Testis (tissue), 2 donors: Measurements from ENCODE around the gene GH2.
"Not testable (repeated sequence)": the region's sequence is repeated elsewhere in the genome, so short reads cannot be mapped to it uniquely, and the experiment has no call there.

Source experiments
- POLR2A ChIP-seq: fragments of 450-650 bp; IDR thresholded peaks from one replicate; pipeline ENCODE4 v1.6.1; 2017; ENCODE audit warnings: antibody characterized with exemption, mild to moderate bottlenecking, moderate library complexity
- TF ChIP-seq, protein P1 (sequence below), 3 experiments: fragments of 450-650 bp in 2 of 3; fragments of 200-600 bp in 1 of 3; sonication (generic) in 1 of 3; IDR thresholded peaks; one replicate each; pipeline ENCODE4 v1.5.1; 2016 to 2019; ENCODE audit warnings: antibody characterized with exemption in 3 of 3, mild to moderate bottlenecking in 2 of 3, moderate library complexity in 1 of 3

DNA sequence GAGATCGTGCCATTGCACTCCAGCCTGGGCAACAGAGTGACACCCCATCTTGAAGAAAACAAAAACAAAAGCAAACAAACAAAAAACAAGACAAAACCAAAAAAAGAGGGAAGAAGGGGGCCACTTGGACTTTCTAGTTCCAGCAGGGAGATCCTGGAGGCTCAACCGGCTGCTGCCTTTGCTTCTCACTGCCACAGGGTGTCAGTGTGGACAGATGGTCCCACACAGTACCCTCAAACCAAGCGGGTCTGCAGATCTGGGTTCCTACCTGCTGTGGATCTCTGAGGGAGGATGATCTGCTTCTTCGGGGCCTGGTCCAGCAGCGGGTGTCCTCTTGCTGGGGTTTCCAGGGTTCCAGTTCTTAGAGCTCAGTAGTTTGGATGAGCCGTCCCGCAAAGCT, 15.1 kb downstream of the GH2 start:
- TF ChIP-seq, protein P1, sequence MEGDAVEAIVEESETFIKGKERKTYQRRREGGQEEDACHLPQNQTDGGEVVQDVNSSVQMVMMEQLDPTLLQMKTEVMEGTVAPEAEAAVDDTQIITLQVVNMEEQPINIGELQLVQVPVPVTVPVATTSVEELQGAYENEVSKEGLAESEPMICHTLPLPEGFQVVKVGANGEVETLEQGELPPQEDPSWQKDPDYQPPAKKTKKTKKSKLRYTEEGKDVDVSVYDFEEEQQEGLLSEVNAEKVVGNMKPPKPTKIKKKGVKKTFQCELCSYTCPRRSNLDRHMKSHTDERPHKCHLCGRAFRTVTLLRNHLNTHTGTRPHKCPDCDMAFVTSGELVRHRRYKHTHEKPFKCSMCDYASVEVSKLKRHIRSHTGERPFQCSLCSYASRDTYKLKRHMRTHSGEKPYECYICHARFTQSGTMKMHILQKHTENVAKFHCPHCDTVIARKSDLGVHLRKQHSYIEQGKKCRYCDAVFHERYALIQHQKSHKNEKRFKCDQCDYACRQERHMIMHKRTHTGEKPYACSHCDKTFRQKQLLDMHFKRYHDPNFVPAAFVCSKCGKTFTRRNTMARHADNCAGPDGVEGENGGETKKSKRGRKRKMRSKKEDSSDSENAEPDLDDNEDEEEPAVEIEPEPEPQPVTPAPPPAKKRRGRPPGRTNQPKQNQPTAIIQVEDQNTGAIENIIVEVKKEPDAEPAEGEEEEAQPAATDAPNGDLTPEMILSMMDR (IDR thresholded peaks at IDR 0.05): not testable (repeated sequence)
- not testable (repeated sequence) for TF ChIP-seq POLR2A
